ENCODE results near the gene DRAP1. TPM values are rescaled to one million over a fixed set of nuclear protein-coding genes. Genes with fewer than 3 reads are reported as not detected.
A peak's percentile ranks its signal among the peaks of the same experiment; 100 is the strongest.

The DRAP1 gene
- total RNA-seq, 1 experiment from 2014 or later, result 456 TPM

- no peak for DNase-seq (ENCODE audit: low read depth)
Observed at GRCh38 chr11:65886826-65887722, 32.2 kb upstream of the DRAP1 start.

- no peak for DNase-seq (ENCODE audit: low read depth)
Observed at GRCh38 chr11:65887723-65888162, 31.5 kb upstream of the DRAP1 start.

GRCh38 chr11:65888163-65888814 is 30.9 kb upstream of the DRAP1 start, which contains the start of gene FIBP:
Gene FIBP (minus strand): TSS chr11:65888471. CDS start chr11:65888418, 53 bp downstream.
- DNase-seq (ENCODE audit: low read depth), result peak; percentile 96

- DNase-seq (ENCODE audit: low read depth), result peak; percentile 94
Observed at GRCh38 chr11:65890324-65891218, 28.7 kb upstream of the DRAP1 start, which contains the start of gene CCDC85B. Gene CCDC85B (plus strand): TSS chr11:65890673. CDS start chr11:65890784, 111 bp downstream.

- peak; percentile 83 for DNase-seq (ENCODE audit: low read depth)
Observed at GRCh38 chr11:65891219-65892136, 27.7 kb upstream of the DRAP1 start.

GRCh38 chr11:65892137-65892540 is 27.1 kb upstream of the DRAP1 start:
- peak; percentile 71 for DNase-seq (ENCODE audit: low read depth)

- peak; percentile 62 for DNase-seq (ENCODE audit: low read depth)
Observed at GRCh38 chr11:65892661-65893317, 26.4 kb upstream of the DRAP1 start.

GRCh38 chr11:65894034-65894591 is 25.1 kb upstream of the DRAP1 start:
- DNase-seq (ENCODE audit: low read depth), result peak; percentile 55

- peak; percentile 63 for DNase-seq (ENCODE audit: low read depth)
Observed at GRCh38 chr11:65895482-65895981, 23.7 kb upstream of the DRAP1 start.

- DNase-seq (ENCODE audit: low read depth), result peak; percentile 64
Observed at GRCh38 chr11:65896034-65896999, 22.9 kb upstream of the DRAP1 start.

GRCh38 chr11:65897020-65897471 is 22.2 kb upstream of the DRAP1 start:
- DNase-seq (ENCODE audit: low read depth), result peak; percentile 41

GRCh38 chr11:65898656-65899355 is 20.4 kb upstream of the DRAP1 start:
- DNase-seq (ENCODE audit: low read depth), result no peak

- DNase-seq (ENCODE audit: low read depth), result peak; percentile 86
Observed at GRCh38 chr11:65899356-65900124, 19.7 kb upstream of the DRAP1 start.

GRCh38 chr11:65900125-65900898 is 18.9 kb upstream of the DRAP1 start, which contains the start of gene FOSL1:
Gene FOSL1 (minus strand): TSS chr11:65900388. CDS start chr11:65900339, 49 bp downstream.
- peak; percentile 97 for DNase-seq (ENCODE audit: low read depth)

- DNase-seq (ENCODE audit: low read depth), result no peak
Observed at GRCh38 chr11:65900899-65901180, 18.4 kb upstream of the DRAP1 start.

GRCh38 chr11:65903068-65903481 is 16.2 kb upstream of the DRAP1 start:
- peak; percentile 98 for DNase-seq (ENCODE audit: low read depth)
